ENCODE results near the gene SUMF1.

Gene SUMF1

DNA sequence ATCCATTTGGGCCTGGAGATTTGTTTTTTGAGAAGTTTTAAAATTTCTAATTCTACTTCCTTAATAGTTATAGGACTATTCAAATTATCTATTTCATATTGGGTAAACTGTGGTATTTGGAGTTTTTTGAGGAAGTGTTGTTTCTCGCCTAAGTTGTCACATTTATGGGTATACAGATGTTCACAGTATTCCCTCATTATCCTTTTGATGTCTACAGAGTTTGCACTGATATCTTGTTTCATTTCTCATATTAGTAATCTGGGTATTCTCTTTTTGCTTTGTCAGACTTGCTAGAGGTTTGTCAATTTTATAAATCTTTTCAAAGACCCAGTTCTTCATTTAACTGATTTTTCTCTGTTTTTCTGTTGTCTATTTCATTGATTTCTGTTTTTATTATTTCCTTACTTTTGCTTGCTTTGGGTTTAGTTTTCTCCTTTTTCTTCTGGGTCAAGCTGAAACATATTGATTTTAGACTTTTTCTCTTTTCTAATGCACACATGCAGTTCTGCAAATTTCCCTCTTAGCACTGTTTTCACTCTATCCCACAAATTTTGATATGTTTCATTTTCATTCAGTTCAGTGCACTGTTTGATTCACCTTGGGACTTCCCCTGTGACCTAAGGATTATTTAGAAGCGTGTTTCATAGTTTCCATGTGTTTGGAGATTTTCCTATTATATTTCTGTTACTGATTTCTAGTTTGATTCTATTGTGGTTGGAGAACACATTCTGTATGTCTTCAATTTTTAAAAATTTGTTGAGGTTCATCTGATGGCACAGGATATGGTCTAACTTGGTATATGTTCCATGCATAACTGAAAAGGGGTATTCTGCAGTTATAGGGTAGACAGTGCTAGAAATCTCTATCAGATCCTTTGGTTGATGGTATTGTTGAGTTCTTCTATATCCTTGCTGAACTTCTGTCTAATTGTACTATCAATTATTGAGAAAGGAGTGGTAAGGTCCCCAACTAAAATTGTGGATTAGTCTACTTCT lies 79.6 kb downstream of the SUMF1 start:
- DNase-seq, result no peak
- Histone ChIP-seq H3K27me3 (no peaks in the 10 kb centered on the region), H3K4me3 (ENCODE audit: low read depth, low read length) (no peak overlapping the region), H3K9me3 (no peaks in the 10 kb centered on the region), H3K36me3 (no peaks in the 10 kb centered on the region), H3K4me1 (no peaks in the 10 kb centered on the region)
- no peak for TF ChIP-seq CTCF (IDR thresholded peaks at IDR 0.05; ENCODE audit: low read depth, low read length)

- TF ChIP-seq CTCF (IDR thresholded peaks at IDR 0.05; ENCODE audit: low read depth, low read length), result no peak
- Histone ChIP-seq H3K9me3 (no peaks in the 10 kb centered on the region), H3K27me3 (no peaks in the 10 kb centered on the region), H3K4me1 (no peaks in the 10 kb centered on the region), H3K4me3 (ENCODE audit: low read depth, low read length) (no peak overlapping the region), H3K36me3 (no peaks in the 10 kb centered on the region)
- DNase-seq, result no peak
Observed at GRCh38 chr3:4385201-4385600, 81.9 kb downstream of the SUMF1 start.

- no peak for DNase-seq
- Histone ChIP-seq H3K36me3 (no peaks in the 10 kb centered on the region), H3K4me1 (no peaks in the 10 kb centered on the region), H3K27me3 (no peaks in the 10 kb centered on the region), H3K9me3 (no peaks in the 10 kb centered on the region), H3K4me3 (ENCODE audit: low read depth, low read length) (no peak overlapping the region)
- TF ChIP-seq CTCF (IDR thresholded peaks at IDR 0.05; ENCODE audit: low read depth, low read length), result no peak
Observed at GRCh38 chr3:4380013-4380412, 87.1 kb downstream of the SUMF1 start.

DNA sequence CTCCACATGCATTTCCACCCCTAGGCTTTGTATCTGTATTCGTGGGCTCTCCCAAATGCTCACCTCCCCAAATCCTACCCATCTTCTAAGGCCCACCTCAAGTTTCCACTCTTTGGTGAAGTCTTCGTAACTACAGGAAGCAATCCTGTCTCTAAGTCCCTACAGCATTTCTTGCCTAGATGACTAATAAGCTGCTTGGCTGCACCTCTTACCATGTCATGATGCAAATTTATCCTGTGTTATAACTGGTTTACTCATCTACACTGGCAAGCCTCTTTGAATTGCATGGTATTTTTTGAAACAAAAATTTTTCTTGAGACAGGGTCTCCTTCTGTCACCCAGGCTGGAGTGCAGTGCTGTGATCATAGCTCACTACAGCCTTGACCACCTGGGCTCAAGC lies 90.6 kb downstream of the SUMF1 start:
- Histone ChIP-seq H3K4me1 (no peaks in the 10 kb centered on the region), H3K27me3 (no peaks in the 10 kb centered on the region), H3K9me3 (no peaks in the 10 kb centered on the region), H3K36me3 (no peaks in the 10 kb centered on the region), H3K4me3 (ENCODE audit: low read depth, low read length) (no peak overlapping the region)
- no peak for DNase-seq
- TF ChIP-seq CTCF (IDR thresholded peaks at IDR 0.05; ENCODE audit: low read depth, low read length), result no peak

DNA sequence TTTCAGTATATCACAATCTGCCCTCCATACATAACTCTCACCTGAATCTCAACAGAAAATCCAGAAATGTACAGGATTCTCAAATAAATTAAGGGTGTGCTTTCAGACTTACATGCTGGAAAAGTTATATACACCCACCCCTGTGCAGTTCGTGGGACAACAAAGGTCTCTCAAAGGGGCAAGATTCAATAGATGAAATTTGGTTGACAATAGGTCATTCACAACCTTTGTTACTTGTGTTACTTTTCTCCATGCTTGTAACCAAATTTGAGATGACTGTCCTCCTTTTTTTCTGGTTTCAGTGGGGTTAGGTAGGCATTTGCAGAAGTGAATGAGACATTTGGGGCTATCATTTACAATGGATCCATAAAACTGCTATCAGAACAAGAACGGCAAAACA lies 91.2 kb downstream of the SUMF1 start:
- no peak for DNase-seq
- no peak overlapping the region for H3K4me3 ChIP-seq (ENCODE audit: low read depth, low read length)
- no peaks in the 10 kb centered on the region for H3K36me3 ChIP-seq
- no peaks in the 10 kb centered on the region for H3K27me3 ChIP-seq
- H3K9me3 ChIP-seq, result no peaks in the 10 kb centered on the region
- no peaks in the 10 kb centered on the region for H3K4me1 ChIP-seq
- TF ChIP-seq CTCF (IDR thresholded peaks at IDR 0.05; ENCODE audit: low read depth, low read length), result no peak

DNA sequence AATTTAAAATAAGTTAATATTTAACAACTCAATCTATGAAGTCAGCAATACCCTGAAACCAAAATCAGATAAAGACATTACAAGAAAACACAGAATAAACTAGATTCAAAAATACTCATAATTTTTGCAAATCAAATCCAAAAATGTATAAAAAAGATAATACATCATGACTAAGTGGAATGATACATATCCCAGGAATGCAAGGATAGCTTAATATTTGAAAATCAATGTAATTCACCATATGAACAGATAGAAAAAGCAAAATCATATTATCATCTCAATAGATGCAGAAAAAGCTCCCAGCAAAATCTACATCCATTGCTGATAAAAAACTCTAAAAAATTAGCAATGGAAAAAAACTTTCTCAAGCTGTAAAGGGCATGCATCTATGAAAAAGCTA lies 93.4 kb downstream of the SUMF1 start:
- no peaks in the 10 kb centered on the region for H3K36me3 ChIP-seq
- H3K27me3 ChIP-seq, result no peaks in the 10 kb centered on the region
- H3K9me3 ChIP-seq, result no peaks in the 10 kb centered on the region
- no peak for DNase-seq
- no peak for TF ChIP-seq CTCF (IDR thresholded peaks at IDR 0.05; ENCODE audit: low read depth, low read length)
- no peaks in the 10 kb centered on the region for H3K4me1 ChIP-seq
- no peak overlapping the region for H3K4me3 ChIP-seq (ENCODE audit: low read depth, low read length)
